ENCODE measurements around the gene LMO1. TPM values are rescaled to one million over a fixed set of nuclear protein-coding genes. Genes with fewer than 3 reads are reported as not detected.

LMO1 gene
- total and polyA plus RNA-seq, 2 of the 8 experiments (the other 6 are each of a cell fraction or from before 2014, with no cell fraction given): 0.17 TPM; not detected in 1

DNA sequence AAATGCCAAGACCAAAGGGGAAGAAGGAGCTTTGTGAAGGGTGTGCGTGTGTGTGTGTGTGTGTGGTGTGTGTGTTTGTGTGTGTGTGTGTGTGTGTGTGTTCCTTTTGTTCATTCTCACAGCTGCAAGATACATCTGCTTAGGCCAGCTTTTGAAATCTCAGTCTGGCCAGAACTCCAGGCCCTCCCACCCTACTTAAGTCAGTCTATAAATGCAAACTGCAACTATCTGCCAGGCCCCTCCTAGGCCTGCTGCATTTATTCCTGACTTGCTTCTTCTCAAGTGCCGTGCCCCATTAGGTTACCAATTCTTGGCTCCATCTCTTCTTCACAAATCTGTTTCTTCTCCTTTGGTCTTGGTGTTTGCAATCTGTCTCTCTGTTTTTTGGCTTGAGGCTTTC, 73.2 kb downstream of the LMO1 start:
- Histone ChIP-seq H3K4me1 (replicated peaks in 1 of 4; ENCODE audit: control insufficient read depth in 3 of 4, insufficient read depth in 4 of 4, low read length in 3 of 4) (peaks cover 0 to 3% (median 0%) of the 10 kb centered on the region in 4 experiments; a peak in 2 of 7 replicates), H4K8ac (ENCODE audit: extremely low read depth, insufficient read depth, low read length) (no peak overlapping the region), H3K79me2 (ENCODE audit: control insufficient read depth in 1 of 2, insufficient read depth in 2 of 2, low read length in 2 of 2) (no peaks in the 10 kb centered on the region), H2BK5ac (ENCODE audit: low read depth, low read length) (no peak overlapping the region), H3K23ac (ENCODE audit: insufficient read length) (no peak overlapping the region), H2BK120ac (replicated peaks; ENCODE audit: low read depth, low read length) (no peak overlapping the region), H3K23me2 (ENCODE audit: low read depth, low read length) (no peaks in the 10 kb centered on the region; the same call in 1 of the 2 replicates), H3K27me3 (replicated peaks in 1 of 4; ENCODE audit: control insufficient read depth in 3 of 4, extremely low read depth in 1 of 4, insufficient read depth in 3 of 4, low read length in 3 of 4) (peaks cover 0 to 7% (median under 1%) of the 10 kb centered on the region in 4 experiments; a peak in 1 of 7 replicates), H3K79me1 (ENCODE audit: low read depth, low read length) (no peaks in the 10 kb centered on the region), H2BK15ac (ENCODE audit: low read length) (no peak overlapping the region), H4K5ac (ENCODE audit: insufficient read length, low read depth, low read length) (no peak overlapping the region), H2AK5ac (ENCODE audit: low read depth, low read length) (no peak overlapping the region), H3K4ac (replicated peaks; ENCODE audit: insufficient read length, low read depth, low read length) (no peak overlapping the region), H2AFZ (ENCODE audit: low read length) (no peak overlapping the region), H3K27ac (ENCODE audit: low read depth, low read length) (no peak overlapping the region), H3K14ac (ENCODE audit: insufficient read length) (no peak overlapping the region), H3K9me3 (ENCODE audit: insufficient read depth in 2 of 2, low read depth in 1 of 2, low read length in 1 of 2) (no peaks in the 10 kb centered on the region), H2BK20ac (ENCODE audit: low read length) (no peak overlapping the region), H4K20me1 (replicated peaks in 1 of 2; ENCODE audit: control insufficient read depth in 1 of 2, insufficient read depth in 2 of 2, low read length in 2 of 2) (no peaks in the 10 kb centered on the region), H3K4me2 (ENCODE audit: insufficient read depth in 1 of 2, low read depth in 2 of 2, low read length in 2 of 2) (no peak overlapping the region), H3K9ac (replicated peaks in 1 of 4; ENCODE audit: extremely low read depth in 1 of 4, low read depth in 3 of 4, low read length in 3 of 4) (no peak overlapping the region), H3K18ac (ENCODE audit: extremely low read depth, low read length) (no peak overlapping the region), H3K56ac (replicated peaks; ENCODE audit: insufficient read length, low read depth, low read length) (peak overlapping the region; percentile 52), H3K36me3 (ENCODE audit: control insufficient read depth in 2 of 4, insufficient read depth in 4 of 4, low read length in 3 of 4) (no peaks in the 10 kb centered on the region), H3K4me3 (ENCODE audit: extremely low read depth in 1 of 4, insufficient read depth in 2 of 4, low read depth in 3 of 4, low read length in 4 of 4) (no peak overlapping the region), H4K91ac (replicated peaks; ENCODE audit: insufficient read length, low read length) (no peak overlapping the region), H2BK12ac (ENCODE audit: low read depth, low read length) (no peak overlapping the region)
- POLR2A ChIA-PET (ENCODE audit: partially characterized antibody): no interaction called here
- WGBS, 2 experiments (ENCODE audit: extremely low coverage in 1 of 2, insufficient coverage in 1 of 2, insufficient read length in 1 of 2, insufficient replicate concordance in 2 of 2, low coverage in 1 of 2, low lambda C conversion rate in 2 of 2, missing lambda C conversion rate in 1 of 2): 88% methylated on average over 1 of the region's 2 CpGs; no CpG with 5 or more reads in 1 of the 2 experiments
- DNase-seq (ENCODE audit: low read depth in 1 of 2, low spot score in 2 of 2) (no peak), FAIRE-seq (no peak)
- CTCF ChIA-PET (ENCODE audit: partially characterized antibody): interaction anchor here (0.9 to 3.0 kb wide), 8 partner anchors 11 to 128 kb away, joined by 3 to 18 read pairs (median 5); no protein-coding TSS in a partner anchor
- TF ChIP-seq EZH2 (IDR thresholded peaks at IDR 0.05; ENCODE audit: low read depth, low read length, severe bottlenecking) (no peak), KDM5A (IDR thresholded peaks at IDR 0.05; ENCODE audit: low read length) (no peak), RBBP5 (IDR thresholded peaks at IDR 0.05; ENCODE audit: borderline replicate concordance, low read depth, low read length) (no peak)
